Measurements from ENCODE around the gene ERO1A. TPM values are rescaled to one million over a fixed set of nuclear protein-coding genes. Genes with fewer than 3 reads are reported as not detected.

Gene ERO1A
- total RNA-seq, 1 experiment from 2014 or later: 151 TPM

GRCh38 chr14:52740751-52741150 lies 45.4 kb upstream of the ERO1A start:
- Histone ChIP-seq H3K4me3 (ENCODE audit: low read length) (no peak overlapping the region), H3K27me3 (ENCODE audit: low read length) (no peaks in the 10 kb centered on the region), H3F3A (ENCODE audit: low read length, unreplicated experiment) (no peaks in the 10 kb centered on the region), H3K79me2 (ENCODE audit: low read length) (peaks cover 69% of the 10 kb centered on the region), H2AFZ (ENCODE audit: low read length) (no peak overlapping the region), H3K9ac (ENCODE audit: low read length) (no peak overlapping the region), H3K36me3 (ENCODE audit: low read depth, low read length) (0 out of 2 replicates have a peak, but pooled peaks cover 5% of the 10 kb centered on the region), H3K9me2 (replicated peaks; ENCODE audit: low read length) (no peaks in the 10 kb centered on the region), H3K4me1 (ENCODE audit: insufficient read depth, low read length) (peaks cover 12% of the 10 kb centered on the region), H3K27ac (ENCODE audit: low read length) (no peak overlapping the region), H3K9me3 (ENCODE audit: low read length) (no peaks in the 10 kb centered on the region), H4K20me1 (ENCODE audit: low read length) (no peaks in the 10 kb centered on the region), H3K4me2 (ENCODE audit: low read length) (no peak overlapping the region)
- TF ChIP-seq EZH2phosphoT487 (IDR thresholded peaks at IDR 0.05; ENCODE audit: borderline replicate concordance, low read length): no peak
- no peak for TF ChIP-seq CTCF (conservative IDR thresholded peaks at IDR 0.05; ENCODE audit: low read depth, low read length)
- ChIA-PET CTCF (no interaction called here), POLR2A (ENCODE audit: unreplicated experiment) (no interaction called here)
- no TSS peak for BruUV-seq (replicated peaks)
- DNase-seq (no peak), ATAC-seq (no peak)
- intact Hi-C loops (cut with micrococcal nuclease): no loop called here

GRCh38 chr14:52738409-52738808 lies 43.1 kb upstream of the ERO1A start:
- intact Hi-C loops (cut with micrococcal nuclease): no loop called here
- peaks cover 12% of the 10 kb centered on the region for H3K4me1 ChIP-seq (ENCODE audit: insufficient read depth, low read length)
- H4K20me1 ChIP-seq (ENCODE audit: low read length): no peaks in the 10 kb centered on the region
- H3K79me2 ChIP-seq (ENCODE audit: low read length): peaks cover 76% of the 10 kb centered on the region
- TF ChIP-seq EZH2 (IDR thresholded peaks at IDR 0.05; ENCODE audit: low read length, unreplicated experiment) (no peak), CTCF (conservative IDR thresholded peaks at IDR 0.05; ENCODE audit: low read depth, low read length) (no peak), EZH2phosphoT487 (IDR thresholded peaks at IDR 0.05; ENCODE audit: borderline replicate concordance, low read length) (no peak)
- DNase-seq (no peak), ATAC-seq (no peak)
- H3K9me3 ChIP-seq (ENCODE audit: low read length): no peaks in the 10 kb centered on the region
- no peaks in the 10 kb centered on the region for H3K36me3 ChIP-seq (ENCODE audit: low read depth, low read length)
- no peaks in the 10 kb centered on the region for H3K9me2 ChIP-seq (replicated peaks; ENCODE audit: low read length)
- CTCF ChIA-PET: interaction anchor here (0.6 kb wide), 1 partner anchor 9 kb away, joined by 6 read pairs; the partner anchor contains the start of gene STYX
- POLR2A ChIA-PET (ENCODE audit: unreplicated experiment): no interaction called here
- no peaks in the 10 kb centered on the region for H3K27me3 ChIP-seq (ENCODE audit: low read length)
- H3K9ac ChIP-seq (ENCODE audit: low read length): no peak overlapping the region
- no peaks in the 10 kb centered on the region for H3F3A ChIP-seq (ENCODE audit: low read length, unreplicated experiment)
- H2AFZ ChIP-seq (ENCODE audit: low read length): no peak overlapping the region
- no peak overlapping the region for H3K4me3 ChIP-seq (ENCODE audit: low read length)
- H3K27ac ChIP-seq (ENCODE audit: low read length): no peak overlapping the region
- H3K4me2 ChIP-seq (ENCODE audit: low read length): no peak overlapping the region
- no TSS peak for BruUV-seq (replicated peaks)

GRCh38 chr14:52735921-52736489 lies 40.6 kb upstream of the ERO1A start:
- Histone ChIP-seq H3F3A (ENCODE audit: low read length, unreplicated experiment) (no peaks in the 10 kb centered on the region), H3K27ac (ENCODE audit: low read length) (no peak overlapping the region), H3K4me3 (ENCODE audit: low read length) (no peak overlapping the region), H3K9me2 (replicated peaks; ENCODE audit: low read length) (no peaks in the 10 kb centered on the region), H3K36me3 (ENCODE audit: low read depth, low read length) (no peaks in the 10 kb centered on the region), H3K27me3 (ENCODE audit: low read length) (no peaks in the 10 kb centered on the region), H3K9me3 (ENCODE audit: low read length) (no peaks in the 10 kb centered on the region), H3K9ac (ENCODE audit: low read length) (no peak overlapping the region), H3K79me2 (ENCODE audit: low read length) (peaks cover 80% of the 10 kb centered on the region), H3K4me2 (ENCODE audit: low read length) (no peak overlapping the region), H3K4me1 (ENCODE audit: insufficient read depth, low read length) (no peaks in the 10 kb centered on the region), H4K20me1 (ENCODE audit: low read length) (no peaks in the 10 kb centered on the region), H2AFZ (ENCODE audit: low read length) (no peak overlapping the region)
- BruUV-seq (replicated peaks): no TSS peak
- intact Hi-C loops (cut with micrococcal nuclease): no loop called here
- CTCF ChIA-PET: no interaction called here
- no peak for TF ChIP-seq EZH2 (IDR thresholded peaks at IDR 0.05; ENCODE audit: low read length, unreplicated experiment)
- no peak for TF ChIP-seq EZH2phosphoT487 (IDR thresholded peaks at IDR 0.05; ENCODE audit: borderline replicate concordance, low read length)
- no peak for TF ChIP-seq CTCF (conservative IDR thresholded peaks at IDR 0.05; ENCODE audit: low read depth, low read length)
- POLR2A ChIA-PET (ENCODE audit: unreplicated experiment): no interaction called here
- ATAC-seq: no peak
- DNase-seq: no peak

All from PC-3 (cell line).